ENCODE results near the gene ENO3. TPM values are rescaled to one million over a fixed set of nuclear protein-coding genes. Genes with fewer than 3 reads are reported as not detected.
A peak's percentile ranks its signal among the peaks of the same experiment; 100 is the strongest.

Gene ENO3
- total RNA-seq, 1 donor, result 3.9 TPM

- no peaks in the 10 kb centered on the region for H3K27me3 ChIP-seq (ENCODE audit: insufficient read depth, low read length)
- H3K4me1 ChIP-seq (ENCODE audit: insufficient read depth, low read length), result peaks cover 22% of the 10 kb centered on the region
- peak overlapping the region; percentile 54 for H3K4me3 ChIP-seq (ENCODE audit: low read length)
- H3K9me3 ChIP-seq (ENCODE audit: low read depth, low read length), result no peaks in the 10 kb centered on the region
These were observed 48.0 kb downstream of the ENO3 start for GRCh38 chr17:4998732-4999429.

- Histone ChIP-seq H3K9me3 (ENCODE audit: low read depth, low read length) (no peaks in the 10 kb centered on the region), H3K4me3 (ENCODE audit: low read length) (no peak overlapping the region), H3K4me1 (ENCODE audit: insufficient read depth, low read length) (peaks cover 22% of the 10 kb centered on the region), H3K27me3 (ENCODE audit: insufficient read depth, low read length) (no peaks in the 10 kb centered on the region)
These were observed 48.6 kb downstream of the ENO3 start for GRCh38 chr17:4999430-5000093.

- no peaks in the 10 kb centered on the region for H3K9me3 ChIP-seq (ENCODE audit: low read depth, low read length)
These were observed 49.3 kb downstream of the ENO3 start for GRCh38 chr17:5000237-5000639.

GRCh38 chr17:5002121-5002788, 51.3 kb downstream of the ENO3 start:
- Histone ChIP-seq H3K9me3 (ENCODE audit: low read depth, low read length) (no peaks in the 10 kb centered on the region), H3K4me1 (ENCODE audit: insufficient read depth, low read length) (peaks cover 15% of the 10 kb centered on the region), H3K27me3 (ENCODE audit: insufficient read depth, low read length) (no peaks in the 10 kb centered on the region), H3K4me3 (ENCODE audit: low read length) (no peak overlapping the region)

More at GRCh38 chr17:5000237-5000639, 49.3 kb downstream of the ENO3 start:
- Histone ChIP-seq H3K27me3 (ENCODE audit: insufficient read depth, low read length) (no peaks in the 10 kb centered on the region), H3K4me3 (ENCODE audit: low read length) (no peak overlapping the region), H3K4me1 (ENCODE audit: insufficient read depth, low read length) (peaks cover 22% of the 10 kb centered on the region)

GRCh38 chr17:5003214-5003867, 52.4 kb downstream of the ENO3 start:
- Histone ChIP-seq H3K27me3 (ENCODE audit: insufficient read depth, low read length) (no peaks in the 10 kb centered on the region), H3K4me1 (ENCODE audit: insufficient read depth, low read length) (peaks cover 12% of the 10 kb centered on the region), H3K4me3 (ENCODE audit: low read length) (no peak overlapping the region), H3K9me3 (ENCODE audit: low read depth, low read length) (no peaks in the 10 kb centered on the region)

Other genes with a start within 250 kb of the ENO3 start
- gene PELP1, start 247.0 kb upstream of the ENO3 start, total RNA-seq, result 16.3 TPM
- gene ARRB2, start 240.5 kb upstream of the ENO3 start, total RNA-seq, result 201 TPM
- 4.8 TPM for gene MED11, start 219.7 kb upstream of the ENO3 start, total RNA-seq
- 1.3 TPM for gene ZMYND15, start 211.3 kb upstream of the ENO3 start, total RNA-seq
- gene CXCL16, start 211.2 kb upstream of the ENO3 start, total RNA-seq, result 32.6 TPM
- gene TM4SF5, start 179.2 kb upstream of the ENO3 start, total RNA-seq, result not detected
- gene VMO1, start 164.8 kb upstream of the ENO3 start, total RNA-seq, result not detected
- not detected for gene GLTPD2, start 162.2 kb upstream of the ENO3 start, total RNA-seq
- 41.5 TPM for gene PSMB6, start 155.0 kb upstream of the ENO3 start, total RNA-seq
- gene PLD2, start 144.0 kb upstream of the ENO3 start, total RNA-seq, result 7.9 TPM
- gene MINK1, start 117.8 kb upstream of the ENO3 start, total RNA-seq, result 68.8 TPM
- gene C17orf107, start 51.6 kb upstream of the ENO3 start, total RNA-seq, result 26.4 TPM
- gene CHRNE, start 48.0 kb upstream of the ENO3 start, total RNA-seq, result 2.2 TPM
- gene GP1BA, start 18.8 kb upstream of the ENO3 start, total RNA-seq, result 4.2 TPM
- gene SLC25A11, start 11.1 kb upstream of the ENO3 start, total RNA-seq, result 17.1 TPM
- 19.3 TPM for gene RNF167, start 10.9 kb upstream of the ENO3 start, total RNA-seq
- 414 TPM for gene PFN1, start 2.6 kb upstream of the ENO3 start, total RNA-seq
- gene SPAG7, start 16.7 kb downstream of the ENO3 start, total RNA-seq, result 30.4 TPM
- 12.9 TPM for gene CAMTA2, start 36.6 kb downstream of the ENO3 start, total RNA-seq
- gene INCA1, start 46.4 kb downstream of the ENO3 start, total RNA-seq, result not detected
- 8.1 TPM for gene KIF1C, start 46.8 kb downstream of the ENO3 start, total RNA-seq
- not detected for gene SLC52A1, start 84.3 kb downstream of the ENO3 start, total RNA-seq
- 1.9 TPM for gene ZFP3, start 127.3 kb downstream of the ENO3 start, total RNA-seq
- 2.3 TPM for gene ZNF232, start 160.8 kb downstream of the ENO3 start, total RNA-seq
- gene USP6, start 164.9 kb downstream of the ENO3 start, total RNA-seq, result 0.10 TPM
- 3.1 TPM for gene ZNF594, start 240.7 kb downstream of the ENO3 start, total RNA-seq

All from mononuclear cell (primary cell).